Epithelial cell of proximal tubule (primary cell): ENCODE results near the gene CASP1. TPM values are rescaled to one million over a fixed set of nuclear protein-coding genes. Genes with fewer than 3 reads are reported as not detected.
"Not testable (repeated sequence)": the region's sequence is repeated elsewhere in the genome, so short reads cannot be mapped to it uniquely, and the experiment has no call there.

ENCODE experiments used
- DNase-seq: peaks from one replicate; pipeline ENCODE4 v3.0.0-alpha.2; 2011; ENCODE audit warnings: low read depth
- H3K4me3 ChIP-seq: 2 replicates; pipeline ENCODE4 v1.5.1; 2011; ENCODE audit warnings: low read depth, mild to moderate bottlenecking, low read length
- total RNA-seq: library from RNA; depleted of rRNA; stranded (reverse); fragments of >200 nt; gene quantifications from 2 replicates; pipeline ENCODE4 v1.2.3, GENCODE V29; 2015
- TF ChIP-seq, protein P1 (sequence below): conservative IDR thresholded peaks from 2 replicates; pipeline ENCODE4 v1.5.1; 2012; ENCODE audit warnings: low read depth, mild to moderate bottlenecking, low read length

Gene CASP1
- 0.29 TPM in 1 of 2 replicates, not detected in the other for total RNA-seq

DNA sequence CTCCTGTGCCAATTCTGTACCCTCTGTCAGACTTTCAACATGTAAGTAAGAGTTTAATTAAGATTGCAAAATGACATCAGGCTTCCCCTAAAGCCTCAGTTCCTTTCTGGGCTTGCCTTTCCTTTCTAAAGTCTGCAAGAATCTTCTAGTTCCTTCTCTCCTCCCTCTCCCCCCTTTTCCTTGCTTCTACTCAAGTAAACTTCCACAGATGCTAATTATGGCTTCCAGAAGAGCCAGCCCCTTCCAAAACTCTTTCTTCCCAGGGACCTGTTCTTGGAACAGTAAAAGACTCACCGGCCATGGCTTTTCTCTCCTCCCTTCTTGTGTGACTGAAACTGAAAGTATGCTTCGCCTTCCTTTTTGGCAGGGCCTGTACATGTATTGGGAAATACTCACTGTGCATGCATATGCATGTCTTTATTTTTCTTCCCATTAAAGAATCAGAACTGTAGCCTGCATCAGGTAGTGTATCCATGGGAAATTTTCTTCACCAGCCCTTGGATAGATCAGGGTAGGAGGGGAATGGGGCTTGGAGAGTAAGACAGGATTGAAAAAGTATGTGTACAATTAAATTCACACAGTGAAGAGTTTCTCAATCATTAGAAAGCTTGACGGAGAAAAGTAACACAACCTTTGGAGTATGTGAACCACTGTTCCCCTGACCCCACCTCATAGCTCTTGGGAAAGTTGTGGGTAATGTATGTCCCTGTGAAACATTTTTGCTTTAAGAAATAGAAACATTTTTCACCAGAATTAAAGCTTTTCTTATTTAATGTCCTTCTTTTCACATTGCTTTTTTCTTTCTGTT is at the start of gene CASP1:
Gene CASP1, minus strand, starts transcription at position 332 of the 808 bp plus-strand sequence. Its CDS starts 31 bp downstream, at position 301.
- peak within 1 kb of the TSS; percentile 52 for H3K4me3 ChIP-seq
- peak; percentile 50 for DNase-seq
- TF ChIP-seq, protein P1, sequence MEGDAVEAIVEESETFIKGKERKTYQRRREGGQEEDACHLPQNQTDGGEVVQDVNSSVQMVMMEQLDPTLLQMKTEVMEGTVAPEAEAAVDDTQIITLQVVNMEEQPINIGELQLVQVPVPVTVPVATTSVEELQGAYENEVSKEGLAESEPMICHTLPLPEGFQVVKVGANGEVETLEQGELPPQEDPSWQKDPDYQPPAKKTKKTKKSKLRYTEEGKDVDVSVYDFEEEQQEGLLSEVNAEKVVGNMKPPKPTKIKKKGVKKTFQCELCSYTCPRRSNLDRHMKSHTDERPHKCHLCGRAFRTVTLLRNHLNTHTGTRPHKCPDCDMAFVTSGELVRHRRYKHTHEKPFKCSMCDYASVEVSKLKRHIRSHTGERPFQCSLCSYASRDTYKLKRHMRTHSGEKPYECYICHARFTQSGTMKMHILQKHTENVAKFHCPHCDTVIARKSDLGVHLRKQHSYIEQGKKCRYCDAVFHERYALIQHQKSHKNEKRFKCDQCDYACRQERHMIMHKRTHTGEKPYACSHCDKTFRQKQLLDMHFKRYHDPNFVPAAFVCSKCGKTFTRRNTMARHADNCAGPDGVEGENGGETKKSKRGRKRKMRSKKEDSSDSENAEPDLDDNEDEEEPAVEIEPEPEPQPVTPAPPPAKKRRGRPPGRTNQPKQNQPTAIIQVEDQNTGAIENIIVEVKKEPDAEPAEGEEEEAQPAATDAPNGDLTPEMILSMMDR = no peak

DNA sequence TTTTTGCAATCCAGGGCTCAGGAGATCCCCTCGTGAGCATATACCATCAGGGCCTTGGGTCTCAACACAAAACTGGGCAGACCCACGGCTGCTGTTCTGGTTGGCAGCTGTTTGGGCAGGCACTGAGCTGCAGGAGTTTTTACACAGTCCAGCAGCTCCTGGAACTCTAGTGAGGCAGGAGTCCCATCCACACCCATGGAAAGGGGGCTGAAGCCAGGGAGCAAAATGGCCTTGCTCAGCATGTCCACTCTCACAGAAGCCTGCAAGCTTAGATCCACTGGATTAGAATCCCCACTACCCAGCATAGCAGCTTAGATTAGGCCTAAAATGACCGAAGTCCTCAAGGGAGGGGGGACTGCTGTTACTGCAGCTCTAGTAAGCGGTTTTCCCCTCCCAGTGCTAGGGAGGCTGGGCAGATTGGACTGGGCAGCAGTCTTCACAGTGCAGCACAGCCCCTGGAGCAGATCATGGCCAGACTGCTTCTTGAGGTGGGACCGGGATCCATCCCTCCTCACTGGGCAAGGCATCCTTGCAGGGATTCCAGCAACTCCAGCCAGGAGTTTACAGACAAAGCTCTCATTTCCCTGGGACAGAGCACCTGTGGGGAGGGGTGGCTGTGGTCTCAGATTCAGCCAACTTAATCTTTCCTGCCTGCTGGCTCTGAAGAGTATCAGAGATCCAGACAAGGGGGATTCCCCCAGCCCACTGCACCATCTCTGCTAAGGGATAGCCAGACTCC is 46.6 kb upstream of the CASP1 start:
- DNase-seq = no peak
- no peak overlapping the region for H3K4me3 ChIP-seq
- TF ChIP-seq, protein P1 = no peak

DNA sequence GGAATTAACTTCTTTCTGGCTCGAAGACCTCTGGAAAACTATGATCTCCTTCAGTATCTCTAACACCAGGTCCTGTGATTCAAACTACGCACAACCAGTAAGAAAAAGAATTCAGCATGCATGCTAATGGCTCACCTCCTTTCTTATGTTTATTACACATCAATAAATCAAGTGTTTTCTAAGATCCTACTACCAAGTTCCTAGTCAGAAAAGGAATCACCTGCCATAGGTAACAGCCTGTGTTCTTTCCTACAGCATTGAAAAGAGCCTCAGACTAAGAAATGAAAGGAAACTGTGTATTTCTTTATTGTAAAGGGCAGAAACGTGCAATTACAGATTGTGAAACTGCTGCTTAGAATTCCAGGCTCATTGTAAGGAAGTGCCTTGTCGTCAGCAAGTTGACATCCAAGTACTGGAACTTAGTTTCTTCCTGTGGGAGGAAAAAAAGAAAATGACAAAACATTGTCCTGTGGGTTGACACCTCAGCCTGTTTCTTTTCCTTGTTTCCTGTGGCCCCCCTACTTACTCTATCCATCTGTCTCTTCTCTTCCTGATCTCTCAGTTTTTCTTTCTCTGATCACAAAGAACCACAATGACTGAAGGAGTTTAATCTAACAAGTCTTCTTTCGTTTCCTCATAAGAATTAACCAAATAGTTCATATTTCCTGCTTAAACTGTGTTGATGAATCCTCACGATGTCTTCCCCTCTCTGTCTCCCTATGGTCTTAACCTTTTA is 45.4 kb upstream of the CASP1 start:
- not testable (repeated sequence) for H3K4me3 ChIP-seq, DNase-seq

DNA sequence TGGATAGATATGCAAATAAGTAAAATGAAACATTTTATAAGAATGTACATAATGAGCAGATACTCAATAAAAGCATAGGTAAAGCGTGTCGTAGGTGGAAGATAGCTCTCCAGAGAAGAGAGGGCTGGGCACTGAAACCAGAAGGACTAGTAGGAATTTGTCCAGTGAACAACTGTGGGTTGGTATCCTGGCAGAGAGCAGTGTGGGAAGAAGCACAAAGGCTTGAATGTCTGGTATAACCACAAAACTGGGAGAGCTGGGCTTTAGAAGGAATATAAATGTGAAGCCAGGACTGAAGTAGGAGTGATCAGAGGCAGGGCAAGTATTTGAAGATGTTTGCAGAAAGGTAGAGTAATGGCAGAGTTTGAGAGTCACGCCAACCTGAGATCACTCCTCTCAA is 43.3 kb upstream of the CASP1 start:
- H3K4me3 ChIP-seq = no peak overlapping the region
- TF ChIP-seq, protein P1 = no peak
- DNase-seq = no peak

DNA sequence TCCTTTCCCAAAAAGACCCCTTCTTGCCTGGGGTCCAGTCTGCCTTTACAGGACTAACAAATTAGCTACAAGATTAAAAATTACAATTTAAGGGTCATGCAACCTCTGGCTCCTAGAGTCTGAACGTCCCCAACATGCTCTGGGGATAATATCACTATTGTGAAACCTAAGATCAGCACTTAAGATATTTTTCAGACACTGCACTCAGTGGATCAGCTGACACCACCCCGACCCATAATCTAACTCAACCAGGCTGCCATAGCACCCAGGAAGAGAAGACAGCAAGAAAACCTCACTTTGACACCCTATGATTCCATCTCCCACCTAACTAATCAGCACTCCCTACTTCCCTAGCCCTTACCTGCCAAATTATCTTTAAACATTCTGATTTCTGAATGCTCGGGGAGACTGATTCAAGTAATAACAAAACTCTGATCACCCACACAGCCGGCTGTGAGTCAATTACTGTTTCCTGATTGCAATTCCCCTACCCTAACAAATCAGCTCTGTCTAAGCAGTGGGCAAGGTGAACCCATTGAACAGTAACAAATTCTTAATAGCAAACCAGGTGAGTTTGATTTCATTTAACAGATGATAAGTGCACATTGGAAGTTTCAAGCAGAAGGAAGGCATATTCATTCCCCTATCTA is 42.3 kb upstream of the CASP1 start:
- not testable (repeated sequence) for H3K4me3 ChIP-seq, DNase-seq

DNA sequence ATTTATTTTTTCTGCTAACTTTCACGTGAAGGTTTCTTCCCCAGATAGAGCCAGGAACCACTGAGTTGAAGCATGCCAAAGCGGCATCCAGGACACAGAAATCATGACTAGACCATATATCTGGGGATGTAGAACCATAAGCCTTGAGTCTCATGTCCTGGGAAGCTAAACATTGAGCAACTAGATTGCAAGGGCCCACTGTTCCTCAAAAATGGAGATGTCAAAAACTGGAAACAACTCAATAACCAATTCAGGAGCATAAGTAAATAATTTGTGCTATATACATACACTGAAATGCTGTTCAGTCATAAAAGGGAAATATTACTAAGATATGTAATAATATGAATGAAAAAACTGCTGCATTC is 39.2 kb upstream of the CASP1 start:
- no peak overlapping the region for H3K4me3 ChIP-seq
- TF ChIP-seq, protein P1 = no peak
- DNase-seq = no peak

DNA sequence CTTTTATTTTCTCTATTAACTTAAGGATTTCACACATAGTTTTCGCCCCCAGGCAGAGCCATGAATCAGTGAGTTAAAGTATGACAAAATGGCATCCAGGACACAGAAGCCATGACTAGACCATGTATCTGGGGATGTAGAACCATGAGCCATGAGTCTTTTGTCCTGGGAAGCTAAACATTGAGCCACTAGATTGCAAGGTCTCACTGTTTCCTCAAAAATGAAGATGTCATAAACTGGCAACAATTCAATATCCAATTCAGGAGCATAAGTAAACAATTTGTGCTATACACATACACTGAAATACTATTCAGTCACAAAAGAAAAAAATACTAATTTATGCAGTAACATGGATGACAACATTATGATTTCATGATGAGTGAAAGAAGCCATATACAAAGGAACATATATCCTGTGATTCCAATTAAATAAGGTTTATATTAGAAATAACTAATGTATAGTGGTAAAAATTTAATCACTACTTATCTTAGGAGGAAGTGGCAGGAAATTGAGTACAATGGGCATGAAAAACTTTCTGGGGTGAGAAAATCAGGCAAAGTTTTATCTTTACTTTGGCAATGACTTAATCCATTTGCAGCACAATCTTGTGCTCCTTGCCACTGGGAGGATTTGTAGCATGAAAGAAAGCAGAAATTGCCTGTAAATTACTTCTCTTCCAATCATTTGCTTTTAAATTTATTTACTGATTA is 38.7 kb upstream of the CASP1 start:
- H3K4me3 ChIP-seq = no peak overlapping the region
- TF ChIP-seq, protein P1 = no peak
- no peak for DNase-seq

DNA sequence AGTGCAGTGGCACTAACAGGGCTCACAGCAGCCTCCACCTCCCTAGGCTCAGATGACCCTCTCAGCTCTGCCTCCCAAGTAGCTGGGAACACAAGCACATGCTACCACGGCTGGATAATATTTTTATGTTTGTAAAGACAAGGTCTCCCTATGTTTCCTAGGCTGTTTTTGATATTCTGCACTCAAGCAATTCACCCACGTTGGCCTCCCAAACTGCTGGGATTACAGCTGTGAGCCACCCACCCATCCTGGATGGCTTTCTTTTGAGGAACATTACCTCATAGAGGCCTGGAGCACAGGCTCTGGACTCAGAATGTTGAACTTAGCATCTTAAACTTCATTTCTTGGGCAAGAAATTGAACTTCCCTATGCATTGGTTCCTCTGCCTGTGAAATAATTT is 37.1 kb upstream of the CASP1 start:
- not testable (repeated sequence) for H3K4me3 ChIP-seq, DNase-seq
